ENCODE data around the gene ANGPTL4.
A peak's percentile ranks its signal among the peaks of the same experiment; 100 is the strongest.

The ANGPTL4 gene

GRCh38 chr19:8412783-8413628 lies 49.1 kb downstream of the ANGPTL4 start, which contains the start of gene MARCHF2:
TSS of gene MARCHF2 (plus strand) at chr19:8413305. CDS start at chr19:8421841, 8,536 bp downstream.
- H3K36me3 ChIP-seq (ENCODE audit: control insufficient read depth in 5 of 5, insufficient read depth in 5 of 5, low read length in 5 of 5): no peaks in the 10 kb centered on the region
- no peaks in the 10 kb centered on the region for H3K27me3 ChIP-seq (ENCODE audit: control insufficient read depth in 5 of 5, insufficient read depth in 4 of 5, low read length in 5 of 5)
- H3K9me3 ChIP-seq (ENCODE audit: control insufficient read depth in 5 of 5, low read length in 5 of 5): no peaks in the 10 kb centered on the region
- H3K9ac ChIP-seq (ENCODE audit: low read length in 5 of 5): peak within 1 kb of the TSS in 4 of 5 donors; percentile 88 to 93 (median 90)
- peak within 1 kb of the TSS; percentile 80 to 89 (median 86) for H3K4me3 ChIP-seq (ENCODE audit: low read depth in 1 of 5, low read length in 5 of 5)
- H3K4me1 ChIP-seq (ENCODE audit: control insufficient read depth in 5 of 5, insufficient read depth in 5 of 5, low read length in 5 of 5): peaks cover 5 to 41% (median 27%) of the 10 kb centered on the region in 5 donors
- H3K27ac ChIP-seq (ENCODE audit: low read depth, low read length): no peak within 1 kb of the TSS

GRCh38 chr19:8413629-8413995 lies 49.7 kb downstream of the ANGPTL4 start:
- no peaks in the 10 kb centered on the region for H3K9me3 ChIP-seq (ENCODE audit: control insufficient read depth in 5 of 5, low read length in 5 of 5)
- peak overlapping the region in 4 of 5 donors; percentile 88 to 93 (median 90) for H3K9ac ChIP-seq (ENCODE audit: low read length in 5 of 5)
- peaks cover 6 to 47% (median 33%) of the 10 kb centered on the region in 5 donors for H3K4me1 ChIP-seq (ENCODE audit: control insufficient read depth in 5 of 5, insufficient read depth in 5 of 5, low read length in 5 of 5)
- H3K27me3 ChIP-seq (ENCODE audit: control insufficient read depth in 5 of 5, insufficient read depth in 4 of 5, low read length in 5 of 5): no peaks in the 10 kb centered on the region
- no peak overlapping the region for H3K27ac ChIP-seq (ENCODE audit: low read depth, low read length)
- H3K36me3 ChIP-seq (ENCODE audit: control insufficient read depth in 5 of 5, insufficient read depth in 5 of 5, low read length in 5 of 5): peaks cover 0 to 2% (median 0%) of the 10 kb centered on the region in 5 donors
- H3K4me3 ChIP-seq (ENCODE audit: low read depth in 1 of 5, low read length in 5 of 5): peak overlapping the region; percentile 80 to 89 (median 86)

GRCh38 chr19:8416796-8417195 lies 52.8 kb downstream of the ANGPTL4 start:
- H3K36me3 ChIP-seq (ENCODE audit: control insufficient read depth in 5 of 5, insufficient read depth in 5 of 5, low read length in 5 of 5): peaks cover 0 to 6% (median 3%) of the 10 kb centered on the region in 5 donors
- H3K27ac ChIP-seq (ENCODE audit: low read depth, low read length): no peak overlapping the region
- H3K9me3 ChIP-seq (ENCODE audit: control insufficient read depth in 5 of 5, low read length in 5 of 5): no peaks in the 10 kb centered on the region
- H3K27me3 ChIP-seq (ENCODE audit: control insufficient read depth in 5 of 5, insufficient read depth in 4 of 5, low read length in 5 of 5): no peaks in the 10 kb centered on the region
- peaks cover 6 to 52% (median 36%) of the 10 kb centered on the region in 5 donors for H3K4me1 ChIP-seq (ENCODE audit: control insufficient read depth in 5 of 5, insufficient read depth in 5 of 5, low read length in 5 of 5)
- H3K4me3 ChIP-seq (ENCODE audit: low read depth in 1 of 5, low read length in 5 of 5): no peak overlapping the region
- no peak overlapping the region for H3K9ac ChIP-seq (ENCODE audit: low read length in 5 of 5)

DNA sequence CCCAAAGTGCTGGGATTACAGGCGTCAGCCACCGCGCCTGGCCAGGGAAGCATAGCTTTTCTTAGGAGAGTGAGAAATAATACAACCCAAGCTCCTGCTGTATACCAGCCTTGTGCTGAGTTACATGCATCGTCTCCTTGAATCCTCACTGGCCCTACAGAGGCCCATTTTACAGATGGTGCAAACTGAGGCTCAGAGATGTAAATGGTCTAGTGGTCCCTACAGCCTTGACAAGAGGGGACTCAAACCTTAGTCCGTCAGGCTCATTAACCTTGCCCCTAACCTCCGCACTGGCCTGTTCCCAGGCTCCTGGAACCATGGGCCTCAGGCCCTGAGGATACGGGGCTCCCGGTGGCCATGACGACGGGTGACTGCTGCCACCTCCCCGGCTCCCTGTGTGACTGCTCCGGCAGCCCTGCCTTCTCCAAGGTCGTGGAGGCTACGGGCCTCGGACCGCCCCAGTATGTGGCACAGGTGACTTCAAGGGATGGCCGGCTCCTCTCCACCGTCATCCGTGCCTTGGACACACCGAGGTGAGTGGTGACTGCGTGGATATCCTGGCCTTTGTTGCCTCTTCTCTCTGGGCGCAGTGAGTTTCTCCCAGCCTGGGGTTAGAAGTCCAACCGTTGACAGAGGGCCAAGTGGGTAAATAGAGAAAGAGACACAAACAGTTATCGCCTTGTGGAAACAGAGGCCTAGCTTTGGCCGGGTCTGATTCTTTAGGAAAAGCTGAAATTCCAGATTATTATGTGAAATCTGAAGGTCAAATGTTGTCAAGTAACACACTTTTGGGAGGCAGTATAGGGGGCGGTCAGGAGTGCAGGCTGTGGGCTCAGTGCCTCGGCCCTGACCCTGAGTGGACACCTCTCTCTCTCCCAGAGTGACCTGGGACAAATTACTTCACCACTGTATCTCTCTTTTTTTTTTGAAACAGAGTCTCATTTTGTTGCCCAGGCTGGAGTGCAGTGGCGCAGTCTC lies 57.8 kb downstream of the ANGPTL4 start:
- Histone ChIP-seq H3K36me3 (ENCODE audit: control insufficient read depth in 5 of 5, insufficient read depth in 5 of 5, low read length in 5 of 5) (peaks cover 0 to 17% (median 13%) of the 10 kb centered on the region in 5 donors), H3K27ac (ENCODE audit: low read depth, low read length) (peak overlapping the region; percentile 94), H3K27me3 (ENCODE audit: control insufficient read depth in 5 of 5, insufficient read depth in 4 of 5, low read length in 5 of 5) (no peaks in the 10 kb centered on the region), H3K4me3 (ENCODE audit: low read depth in 1 of 5, low read length in 5 of 5) (no peak overlapping the region), H3K9ac (ENCODE audit: low read length in 5 of 5) (peak overlapping the region in 3 of 5 donors; percentile 43 to 60 (median 46)), H3K4me1 (ENCODE audit: control insufficient read depth in 5 of 5, insufficient read depth in 5 of 5, low read length in 5 of 5) (peaks cover 8 to 42% (median 37%) of the 10 kb centered on the region in 5 donors), H3K9me3 (ENCODE audit: control insufficient read depth in 5 of 5, low read length in 5 of 5) (no peaks in the 10 kb centered on the region)

- Histone ChIP-seq H3K36me3 (ENCODE audit: control insufficient read depth in 5 of 5, insufficient read depth in 5 of 5, low read length in 5 of 5) (peaks cover 0 to 23% (median 16%) of the 10 kb centered on the region in 5 donors), H3K4me1 (ENCODE audit: control insufficient read depth in 5 of 5, insufficient read depth in 5 of 5, low read length in 5 of 5) (peaks cover 6 to 30% (median 22%) of the 10 kb centered on the region in 5 donors), H3K27ac (ENCODE audit: low read depth, low read length) (peak overlapping the region; percentile 94), H3K9me3 (ENCODE audit: control insufficient read depth in 5 of 5, low read length in 5 of 5) (no peaks in the 10 kb centered on the region), H3K27me3 (ENCODE audit: control insufficient read depth in 5 of 5, insufficient read depth in 4 of 5, low read length in 5 of 5) (no peaks in the 10 kb centered on the region), H3K9ac (ENCODE audit: low read length in 5 of 5) (peak overlapping the region; percentile 48 to 77 (median 68)), H3K4me3 (ENCODE audit: low read depth in 1 of 5, low read length in 5 of 5) (peak overlapping the region in 4 of 5 donors; percentile 36 to 55 (median 52))
Measured at GRCh38 chr19:8423817-8424223, 59.9 kb downstream of the ANGPTL4 start.

Data from subcutaneous abdominal adipose tissue (tissue), 5 donors.